HCT116 (cell line): ENCODE results near the gene INSR.

Experiments
- CTCF ChIP-seq, 3 experiments: fragments of 200-600 bp in 1 of 3; sonication (generic) in 1 of 3; IDR thresholded peaks in 2 of 3; conservative IDR thresholded peaks in 1 of 3; 2 replicates each; pipeline ENCODE4 v1.5.1; 2012 to 2017; ENCODE audit warnings: low read depth in 2 of 3, low read length in 2 of 3, antibody characterized with exemption in 1 of 3, borderline replicate concordance in 1 of 3, control low read depth in 1 of 3, mild to moderate bottlenecking in 1 of 3, mixed read lengths in 1 of 3, mixed run types in 1 of 3, moderate library complexity in 1 of 3; ENCODE audit not compliant: insufficient read depth in 1 of 3
- EGR1 ChIP-seq: IDR thresholded peaks from 2 replicates; pipeline ENCODE4 v1.6.1; 2012; ENCODE audit warnings: low read depth
- EZH2 ChIP-seq: fragments of 200-600 bp; sonication (generic); IDR thresholded peaks from 2 replicates; pipeline ENCODE4 v1.6.1; 2017; ENCODE audit warnings: antibody characterized with exemption, mixed run types
- EZH2phosphoT487 ChIP-seq: fragments of 200-600 bp; IDR thresholded peaks from 2 replicates; pipeline ENCODE4 v1.6.1; 2018; ENCODE audit warnings: antibody characterized with exemption, borderline replicate concordance
- POLR2A ChIP-seq: IDR thresholded peaks from 2 replicates; pipeline ENCODE4 v1.7.0; 2011; ENCODE audit warnings: borderline replicate concordance; ENCODE audit not compliant: insufficient read depth, insufficient read length; ENCODE audit errors: extremely low read depth
- SIN3A ChIP-seq: IDR thresholded peaks from 2 replicates; pipeline ENCODE4 v1.6.1; 2012; ENCODE audit warnings: low read depth
- ZBTB33 ChIP-seq: IDR thresholded peaks from 2 replicates; pipeline ENCODE4 v1.6.1; 2011; ENCODE audit warnings: mild to moderate bottlenecking, low read length, moderate library complexity; ENCODE audit not compliant: insufficient replicate concordance; ENCODE audit errors: extremely low read depth
- ZFX ChIP-seq: fragments of 450-650 bp; IDR thresholded peaks from 2 replicates; pipeline ENCODE4 v1.6.1; 2017

GRCh38 chr19:7280940-7281666 lies 13.1 kb downstream of the INSR start:
- no peak for TF ChIP-seq CTCF (IDR thresholded peaks at IDR 0.05 in 2 of 3, conservative IDR thresholded peaks at IDR 0.05 in 1 of 3; ENCODE audit: borderline replicate concordance in 1 of 3, insufficient read depth in 1 of 3, low read depth in 2 of 3, low read length in 2 of 3)
- no peak for TF ChIP-seq EGR1
- TF ChIP-seq SIN3A = no peak
- TF ChIP-seq ZBTB33 = no peak
- no peak for TF ChIP-seq POLR2A
- no peak for TF ChIP-seq ZFX
- no peak for TF ChIP-seq EZH2phosphoT487
- no peak for TF ChIP-seq EZH2
